Upper lobe of left lung (tissue), 6 donors: ENCODE results near the gene SORCS1. TPM values are rescaled to one million over a fixed set of nuclear protein-coding genes. Genes with fewer than 3 reads are reported as not detected.

Source experiments
- ATAC-seq, 2 donors: fragments of 200-7000 bp; cut with Tn5 transposase; one replicate each; pipeline ENCODE4 v1.9.1; 2022; ENCODE audit warnings: mild to moderate bottlenecking in 2 of 2, moderate library complexity in 2 of 2; ENCODE audit not compliant: low FRiP score in 2 of 2
- DNase-seq, 2 donors: peaks; one replicate each; pipeline ENCODE4 v3.0.0-alpha.2; 2019 to 2020
- H3K27ac ChIP-seq, 4 donors: fragments of 200-600 bp; sonication (generic); one replicate each; pipeline ENCODE4 v1.5.1; 2016 to 2019
- H3K27me3 ChIP-seq, 4 donors: fragments of 200-600 bp; sonication (generic); one replicate each; pipeline ENCODE4 v1.5.1; 2017 to 2019
- H3K36me3 ChIP-seq, 4 donors: fragments of 200-600 bp; sonication (generic); one replicate each; pipeline ENCODE4 v1.5.1; 2016 to 2019
- H3K4me1 ChIP-seq, 4 donors: fragments of 200-600 bp; sonication (generic); one replicate each; pipeline ENCODE4 v1.5.1; 2018 to 2019
- H3K4me3 ChIP-seq, 4 donors: fragments of 200-600 bp; sonication (generic); one replicate each; pipeline ENCODE4 v1.5.1; 2017 to 2019; ENCODE audit warnings: mild to moderate bottlenecking in 2 of 4, moderate library complexity in 1 of 4
- H3K9me3 ChIP-seq, 4 donors: fragments of 200-600 bp; sonication (generic); one replicate each; pipeline ENCODE4 v1.5.1; 2018 to 2019
- CTCF ChIP-seq, 6 experiments: fragments of 450-650 bp in 4 of 6; fragments of 200-600 bp in 2 of 6; sonication (generic) in 2 of 6; IDR thresholded peaks; one replicate each; pipeline ENCODE4 v1.5.1; 2016 to 2019; ENCODE audit warnings: antibody characterized with exemption in 6 of 6
- EP300 ChIP-seq, 4 donors: sonication (generic); formaldehyde crosslinking; IDR thresholded peaks; one replicate each; pipeline ENCODE4 v1.5.1; 2017; ENCODE audit warnings: antibody characterized with exemption in 4 of 4, control low read depth in 2 of 4
- POLR2A ChIP-seq, 4 donors: fragments of 450-650 bp; IDR thresholded peaks; one replicate each; pipeline ENCODE4 v1.5.1; 2016 to 2017; ENCODE audit warnings: antibody characterized with exemption in 4 of 4, mild to moderate bottlenecking in 2 of 4
- POLR2AphosphoS5 ChIP-seq, 2 donors: sonication (generic); formaldehyde crosslinking; IDR thresholded peaks; one replicate each; pipeline ENCODE4 v1.5.1; 2017; ENCODE audit warnings: antibody characterized with exemption in 2 of 2
- WGBS, 2 donors: methylation state at CpG; one replicate each; pipeline ENCODE4 v1.1.5; 2017 to 2018; 5-methylcytosine and 5-hydroxymethylcytosine counted together
- total RNA-seq, 6 donors: library from RNA; depleted of rRNA in 4 of 6; stranded (reverse); fragments of >200 nt in 4 of 6; gene quantifications; one replicate each; pipeline versions ENCODE4 v1.1.0 to v1.2.1, GENCODE V29; 2016 to 2021
- donor health status: DM: no; HTN: no; CAD: no; lungs with moderate emphysema.
- donor health status: DM: no; HTN: yes; CAD: no; lungs with severe emphysema.

The SORCS1 gene
- total RNA-seq, 6 donors from 2014 or later: 0.10 to 0.77 (median 0.10) TPM; not detected in 3

GRCh38 chr10:106746868-106747267 lies 417.6 kb downstream of the SORCS1 start:
- TF ChIP-seq CTCF (IDR thresholded peaks at IDR 0.05): no peak
- no peak for TF ChIP-seq POLR2A (IDR thresholded peaks at IDR 0.05)
- TF ChIP-seq POLR2AphosphoS5 (IDR thresholded peaks at IDR 0.05): no peak
- TF ChIP-seq EP300 (IDR thresholded peaks at IDR 0.05): no peak
- H3K27ac ChIP-seq: no peak overlapping the region
- H3K4me1 ChIP-seq: no peaks in the 10 kb centered on the region
- H3K27me3 ChIP-seq: no peaks in the 10 kb centered on the region
- H3K36me3 ChIP-seq: no peaks in the 10 kb centered on the region
- whole genome bisulfite sequencing, 2 donors: 76 to 87% methylated on average over 1 of the region's 1 CpG
- no peak overlapping the region for H3K4me3 ChIP-seq
- no peak for DNase-seq
- H3K9me3 ChIP-seq: no peaks in the 10 kb centered on the region
- no peak for ATAC-seq

GRCh38 chr10:106741006-106741530 lies 423.4 kb downstream of the SORCS1 start:
- no peaks in the 10 kb centered on the region for H3K4me1 ChIP-seq
- no peaks in the 10 kb centered on the region for H3K27me3 ChIP-seq
- ATAC-seq (no peak), DNase-seq (no peak)
- no peaks in the 10 kb centered on the region for H3K9me3 ChIP-seq
- 53 to 64% methylated on average over 4 of the region's 4 CpGs for WGBS, 2 donors
- no peak overlapping the region for H3K27ac ChIP-seq
- H3K36me3 ChIP-seq: no peaks in the 10 kb centered on the region
- TF ChIP-seq POLR2AphosphoS5 (IDR thresholded peaks at IDR 0.05) (no peak), EP300 (IDR thresholded peaks at IDR 0.05) (no peak), CTCF (IDR thresholded peaks at IDR 0.05) (no peak), POLR2A (IDR thresholded peaks at IDR 0.05) (no peak)
- H3K4me3 ChIP-seq: no peak overlapping the region

- 86 to 90% methylated on average over 1 of the region's 1 CpG for whole genome bisulfite sequencing, 2 donors
- TF ChIP-seq POLR2AphosphoS5 (IDR thresholded peaks at IDR 0.05): no peak
- TF ChIP-seq POLR2A (IDR thresholded peaks at IDR 0.05): no peak
- no peak for TF ChIP-seq CTCF (IDR thresholded peaks at IDR 0.05)
- TF ChIP-seq EP300 (IDR thresholded peaks at IDR 0.05): no peak
- no peak overlapping the region for H3K4me3 ChIP-seq
Observed at GRCh38 chr10:106740071-106740470, 424.4 kb downstream of the SORCS1 start.

GRCh38 chr10:106734220-106734619 lies 430.3 kb downstream of the SORCS1 start:
- Histone ChIP-seq H3K9me3 (no peaks in the 10 kb centered on the region), H3K36me3 (no peaks in the 10 kb centered on the region), H3K4me1 (no peaks in the 10 kb centered on the region), H3K27ac (no peak overlapping the region), H3K27me3 (no peaks in the 10 kb centered on the region), H3K4me3 (no peak overlapping the region)
- TF ChIP-seq POLR2A (IDR thresholded peaks at IDR 0.05) (no peak), POLR2AphosphoS5 (IDR thresholded peaks at IDR 0.05) (no peak), CTCF (IDR thresholded peaks at IDR 0.05) (no peak), EP300 (IDR thresholded peaks at IDR 0.05) (no peak)
- DNase-seq (no peak), ATAC-seq (no peak)

More at GRCh38 chr10:106740071-106740470, 424.4 kb downstream of the SORCS1 start:
- ATAC-seq (no peak), DNase-seq (no peak)
- no peaks in the 10 kb centered on the region for H3K27me3 ChIP-seq
- H3K4me1 ChIP-seq: no peaks in the 10 kb centered on the region
- H3K27ac ChIP-seq: no peak overlapping the region
- no peaks in the 10 kb centered on the region for H3K9me3 ChIP-seq
- no peaks in the 10 kb centered on the region for H3K36me3 ChIP-seq

- Histone ChIP-seq H3K4me1 (no peaks in the 10 kb centered on the region), H3K4me3 (no peak overlapping the region), H3K36me3 (no peaks in the 10 kb centered on the region), H3K9me3 (no peaks in the 10 kb centered on the region), H3K27ac (no peak overlapping the region), H3K27me3 (no peaks in the 10 kb centered on the region)
- ATAC-seq (no peak), DNase-seq (no peak)
- WGBS, 2 donors: 52 to 66% methylated on average over 2 of the region's 2 CpGs
- TF ChIP-seq POLR2AphosphoS5 (IDR thresholded peaks at IDR 0.05) (no peak), POLR2A (IDR thresholded peaks at IDR 0.05) (no peak), EP300 (IDR thresholded peaks at IDR 0.05) (no peak), CTCF (IDR thresholded peaks at IDR 0.05) (no peak)
Observed at GRCh38 chr10:106728232-106728631, 436.3 kb downstream of the SORCS1 start.
